ENCODE results near the gene RFTN1.

Gene RFTN1, protein sequence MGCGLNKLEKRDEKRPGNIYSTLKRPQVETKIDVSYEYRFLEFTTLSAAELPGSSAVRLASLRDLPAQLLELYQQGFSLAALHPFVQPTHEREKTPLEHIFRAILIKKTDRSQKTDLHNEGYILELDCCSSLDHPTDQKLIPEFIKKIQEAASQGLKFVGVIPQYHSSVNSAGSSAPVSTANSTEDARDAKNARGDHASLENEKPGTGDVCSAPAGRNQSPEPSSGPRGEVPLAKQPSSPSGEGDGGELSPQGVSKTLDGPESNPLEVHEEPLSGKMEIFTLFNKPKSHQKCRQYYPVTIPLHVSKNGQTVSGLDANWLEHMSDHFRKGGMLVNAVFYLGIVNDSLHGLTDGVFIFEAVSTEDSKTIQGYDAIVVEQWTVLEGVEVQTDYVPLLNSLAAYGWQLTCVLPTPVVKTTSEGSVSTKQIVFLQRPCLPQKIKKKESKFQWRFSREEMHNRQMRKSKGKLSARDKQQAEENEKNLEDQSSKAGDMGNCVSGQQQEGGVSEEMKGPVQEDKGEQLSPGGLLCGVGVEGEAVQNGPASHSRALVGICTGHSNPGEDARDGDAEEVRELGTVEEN

DNA sequence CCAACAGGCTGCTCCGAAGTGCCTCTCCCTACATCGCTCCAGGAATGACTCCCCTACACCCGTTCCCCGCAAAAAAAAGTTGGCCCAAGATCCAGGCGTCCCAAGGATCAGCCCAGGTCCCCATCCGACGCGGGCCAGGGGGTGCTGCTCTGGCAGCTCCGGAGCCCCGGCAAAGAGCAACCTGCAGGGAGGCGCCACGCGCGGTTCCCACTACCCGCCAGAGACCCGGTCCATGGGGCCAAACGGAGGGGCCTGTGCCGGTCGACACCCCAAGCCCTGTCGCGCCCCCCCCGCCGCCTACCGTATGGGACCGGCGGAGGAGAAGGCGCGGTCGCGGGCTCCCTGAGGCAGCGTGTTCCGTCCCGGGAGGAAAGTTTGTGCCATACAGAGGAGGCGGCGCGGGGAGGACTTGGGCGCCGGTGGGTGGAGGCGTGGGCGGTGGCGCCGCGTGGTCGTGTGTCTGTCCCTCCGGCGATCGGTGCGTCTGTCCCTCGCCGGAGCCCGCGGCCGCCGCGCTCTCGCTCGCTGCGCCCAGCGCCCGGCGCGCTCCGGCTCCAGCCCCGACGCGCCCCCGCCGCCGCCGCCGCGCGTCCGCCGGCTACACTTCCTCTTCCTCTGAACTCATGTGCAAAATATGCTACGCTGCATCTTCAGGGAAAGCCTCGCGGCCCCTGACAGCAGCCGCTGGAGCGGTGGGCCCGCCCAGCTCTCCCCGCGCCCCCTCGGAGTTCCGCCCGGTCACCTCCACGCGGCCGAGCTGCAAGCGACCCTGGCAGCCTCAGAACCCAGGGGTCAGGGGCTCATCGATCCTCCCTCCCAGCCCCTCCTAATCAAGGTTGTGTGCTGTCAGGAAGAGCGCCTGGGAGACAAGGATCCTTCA is at the start of gene RFTN1:
TSS of gene RFTN1 (minus strand) at position 559 of the 880 bp plus-strand sequence. CDS start 19,830 bp downstream, outside the sequence.
- DNase-seq: peak; percentile 41

DNA sequence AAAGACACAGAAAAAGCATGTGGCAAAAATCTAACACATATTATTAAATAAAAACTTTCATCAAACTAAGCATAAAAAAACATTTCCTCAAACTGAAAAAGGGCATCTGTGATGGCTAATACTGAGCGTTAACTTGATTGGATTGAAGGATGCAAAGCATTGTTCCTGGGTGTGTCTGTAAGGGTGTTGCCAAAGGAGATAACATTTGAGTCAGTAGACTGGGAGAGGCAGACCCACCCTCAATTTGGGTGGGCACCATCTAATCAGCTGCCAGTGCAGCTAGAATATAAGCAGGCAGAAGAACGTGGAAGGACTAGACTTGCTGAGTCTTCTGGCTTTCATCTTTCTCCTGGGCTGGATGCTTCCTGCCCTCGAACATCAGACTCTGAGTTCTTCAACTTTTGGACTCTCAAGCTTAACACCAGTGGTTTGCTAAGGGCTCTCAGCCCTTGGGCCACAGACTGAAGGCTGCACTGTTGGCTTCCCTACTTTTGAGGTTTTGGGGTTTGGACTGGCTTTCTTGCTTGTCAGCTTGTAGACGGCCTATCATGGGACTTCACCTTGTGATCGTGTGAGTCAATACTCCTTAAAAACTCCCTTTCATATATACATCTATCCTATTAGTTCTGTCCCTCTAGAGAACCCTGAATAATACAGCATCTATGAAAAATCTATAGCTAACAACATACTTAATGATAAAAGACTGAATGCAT is 46.3 kb upstream of the RFTN1 start:
- no peak for DNase-seq

GRCh38 chr3:16554126-16554525 is 40.6 kb upstream of the RFTN1 start:
- DNase-seq: no peak

GRCh38 chr3:16552757-16553156 is 39.3 kb upstream of the RFTN1 start:
- DNase-seq: no peak

GRCh38 chr3:16551342-16551976 is 38.0 kb upstream of the RFTN1 start:
- DNase-seq: no peak

- DNase-seq: peak; percentile 80
Measured at GRCh38 chr3:16550676-16551341, 37.3 kb upstream of the RFTN1 start.

DNA sequence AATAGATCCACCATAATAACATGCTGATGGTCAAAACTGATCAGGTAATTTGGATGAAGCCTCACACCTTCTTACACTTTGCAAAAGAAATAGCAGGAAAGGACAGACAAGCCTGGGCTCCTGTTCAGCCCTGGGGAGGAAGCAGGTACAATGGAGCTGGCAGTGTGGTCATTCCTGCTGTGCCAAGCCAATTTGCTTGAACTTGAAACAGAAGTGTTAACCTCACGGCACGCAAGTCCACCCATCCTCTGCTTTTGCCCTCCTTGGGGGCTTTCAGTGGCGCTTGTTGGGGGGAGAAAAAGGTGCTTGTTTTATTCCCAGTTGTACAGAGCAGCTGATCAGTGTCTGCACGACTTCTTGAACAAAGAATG is 36.8 kb upstream of the RFTN1 start:
- DNase-seq: no peak

- DNase-seq: no peak
Measured at GRCh38 chr3:16548721-16549120, 35.2 kb upstream of the RFTN1 start.

- DNase-seq: no peak
Measured at GRCh38 chr3:16547561-16548357, 34.3 kb upstream of the RFTN1 start.

GRCh38 chr3:16546186-16547010 is 32.9 kb upstream of the RFTN1 start:
- DNase-seq: no peak

DNA sequence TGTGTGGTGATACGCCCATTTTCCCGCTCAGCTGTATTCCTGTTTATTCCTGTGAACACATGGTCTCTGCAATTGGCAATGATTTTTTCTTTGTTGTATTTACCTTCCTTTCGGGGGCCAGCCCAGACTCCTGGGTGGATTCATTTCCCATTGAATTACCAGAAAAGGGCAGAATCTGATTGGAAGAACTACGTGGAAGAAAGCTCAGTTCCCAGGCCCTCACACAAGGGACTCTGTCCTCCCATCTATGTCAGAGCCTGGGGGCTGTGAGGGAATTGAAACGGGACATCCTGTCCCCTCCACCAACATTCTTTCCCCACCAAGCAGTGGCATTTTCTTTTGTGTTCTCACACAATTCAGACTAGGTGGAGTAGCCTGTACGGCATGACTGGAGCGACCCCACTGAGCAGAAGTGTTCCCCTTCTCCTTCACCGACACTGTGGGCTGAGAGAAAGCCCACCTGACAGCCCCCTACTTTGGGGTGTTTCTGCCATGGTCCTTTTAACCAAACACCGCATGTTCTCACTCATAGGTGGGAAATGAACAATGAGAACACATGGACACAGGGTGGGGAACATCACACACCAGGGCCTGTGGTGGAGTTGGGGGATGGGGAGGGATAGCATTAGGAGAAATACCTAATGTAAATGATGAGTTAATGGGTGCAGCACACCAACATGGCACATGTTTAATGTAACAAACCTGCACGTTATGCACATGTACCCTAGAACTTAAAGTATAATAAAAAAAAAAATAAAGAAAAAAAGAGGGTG is 32.1 kb upstream of the RFTN1 start:
- DNase-seq: no peak

- DNase-seq: no peak
Measured at GRCh38 chr3:16543242-16543864, 29.9 kb upstream of the RFTN1 start.

DNA sequence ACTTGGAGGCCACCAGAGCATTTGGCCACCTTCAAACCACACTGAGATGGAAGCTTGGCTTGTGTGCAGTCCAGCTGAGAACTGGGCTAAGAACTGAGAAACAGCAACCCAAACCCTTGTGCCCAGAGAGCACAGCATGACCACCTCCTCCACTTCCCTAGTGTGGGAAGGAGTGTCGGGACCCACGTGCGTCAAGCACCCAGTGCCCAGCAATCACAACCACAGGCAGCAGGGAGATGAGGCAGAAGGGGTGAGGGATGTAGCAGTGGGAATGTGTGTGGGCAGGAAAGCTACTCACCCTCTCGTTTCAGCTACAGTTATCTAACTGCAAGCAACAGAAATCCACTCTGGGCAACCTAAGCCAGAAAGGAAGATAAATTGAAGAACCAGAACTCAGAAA is 25.0 kb upstream of the RFTN1 start:
- no peak for DNase-seq

- no peak for DNase-seq
Measured at GRCh38 chr3:16536996-16537395, 23.5 kb upstream of the RFTN1 start.

DNA sequence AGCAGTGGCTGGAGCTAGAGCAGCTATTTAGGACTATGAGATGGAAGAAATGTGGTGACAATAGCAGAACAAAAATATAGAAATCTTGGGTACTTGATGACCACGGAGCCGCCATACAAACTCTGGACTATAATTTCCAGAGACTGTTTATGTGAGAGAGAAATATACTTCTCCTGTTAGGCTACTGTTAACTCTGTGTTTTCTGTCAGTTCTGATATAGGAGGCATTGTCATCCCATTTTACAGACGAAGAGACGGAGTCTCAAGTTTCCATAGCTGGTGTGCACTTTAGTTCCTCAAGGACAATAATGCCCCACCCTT is 22.8 kb upstream of the RFTN1 start:
- DNase-seq: no peak

DNA sequence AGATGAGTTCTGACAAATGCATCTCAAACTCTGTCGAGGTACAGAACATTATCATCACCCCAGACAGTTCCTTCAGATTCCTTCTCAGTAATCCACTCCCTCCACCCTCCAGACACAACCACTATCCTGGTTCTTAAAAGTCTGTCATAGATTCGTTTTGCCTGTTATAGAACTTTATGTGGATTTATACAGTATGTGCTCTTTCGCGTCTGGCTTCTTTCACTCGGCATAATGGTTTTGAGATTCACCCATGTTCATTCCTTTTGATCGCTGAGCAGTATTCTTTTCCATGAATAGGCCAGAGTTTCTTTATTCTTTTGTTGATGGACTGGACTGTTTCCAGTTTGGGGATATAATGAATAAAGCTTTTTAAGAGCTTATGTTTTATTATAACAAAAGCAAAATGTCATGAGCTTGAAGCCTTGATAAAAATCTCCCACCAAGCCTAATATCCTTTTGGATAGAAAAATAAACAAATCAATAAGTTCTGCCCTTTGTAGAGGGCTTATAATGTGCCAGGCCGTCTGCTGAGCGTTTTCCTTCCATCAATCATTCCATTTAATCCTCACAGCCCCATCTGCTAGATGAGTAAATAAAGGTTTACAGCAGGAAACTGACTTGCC is 21.3 kb upstream of the RFTN1 start:
- no peak for DNase-seq

GRCh38 chr3:16533928-16534574 is 20.6 kb upstream of the RFTN1 start:
- no peak for DNase-seq

GRCh38 chr3:16529264-16529663 is 15.8 kb upstream of the RFTN1 start:
- DNase-seq: peak; percentile 25

Data from CD4-positive, alpha-beta T cell treated with Interleukin-4 for 4 hours (primary cell).